Pons (tissue), 1 donor: ENCODE measurements around the gene BRAF.
"Not testable (repeated sequence)": the region's sequence is repeated elsewhere in the genome, so short reads cannot be mapped to it uniquely, and the experiment has no call there.

Source experiments
- DNase-seq: peaks from one replicate; pipeline ENCODE4 v3.0.0-alpha.2; 2016; ENCODE audit warnings: low spot score

The BRAF gene

GRCh38 chr7:140877249-140877524 is 47.5 kb downstream of the BRAF start:
- no peak for DNase-seq

DNA sequence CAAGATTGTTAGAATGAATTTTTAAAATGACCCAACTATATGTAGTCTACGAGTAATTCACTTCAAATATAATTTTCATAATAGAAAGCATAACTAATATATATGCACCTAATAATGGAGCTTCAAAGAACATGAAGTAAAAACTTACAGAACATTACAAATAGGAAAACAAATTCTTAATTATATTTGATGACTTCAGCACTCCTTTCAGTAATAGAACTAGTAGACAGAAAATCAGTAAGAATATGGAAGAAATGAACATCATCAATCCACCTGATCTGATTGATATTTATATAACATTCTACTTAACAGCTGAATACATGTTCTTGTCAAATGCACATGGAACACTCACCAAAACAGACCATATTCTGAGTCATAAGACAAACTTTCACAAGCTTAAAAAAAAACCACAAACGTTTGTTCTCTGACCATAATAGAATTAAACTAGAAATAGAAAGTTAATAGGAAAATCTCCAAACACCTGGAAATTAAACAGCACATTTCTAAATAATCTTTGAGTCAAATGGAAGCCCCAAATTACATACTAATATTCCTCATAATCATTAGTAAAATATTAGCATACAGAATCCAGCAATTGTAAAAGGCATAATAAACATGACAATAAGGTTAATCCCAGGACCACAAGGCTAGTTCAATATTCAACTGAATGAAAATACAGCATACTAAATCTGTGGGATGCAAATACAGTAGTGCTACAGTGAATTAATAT is 48.0 kb downstream of the BRAF start:
- no peak for DNase-seq

- DNase-seq, result no peak
These were observed 51.3 kb downstream of the BRAF start for GRCh38 chr7:140873434-140873833.

DNA sequence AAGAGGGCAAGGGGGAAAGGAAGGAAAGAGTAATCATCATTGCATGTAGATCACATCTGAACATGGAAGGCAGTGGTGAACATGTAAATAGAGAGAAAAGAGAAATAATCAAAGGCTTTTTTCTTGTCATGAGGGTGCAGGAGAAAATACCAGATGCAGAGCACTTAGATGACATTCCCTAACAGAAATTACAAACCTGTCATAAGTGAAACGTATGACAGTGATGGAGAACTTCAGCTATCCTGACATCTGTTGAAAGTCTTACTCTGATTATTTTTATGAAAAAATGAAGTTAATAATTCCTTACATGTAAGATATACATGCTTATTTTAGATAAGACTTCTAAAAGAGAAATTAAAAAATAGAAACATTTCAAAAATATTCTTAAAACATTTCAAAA is 54.7 kb downstream of the BRAF start:
- no peak for DNase-seq

DNA sequence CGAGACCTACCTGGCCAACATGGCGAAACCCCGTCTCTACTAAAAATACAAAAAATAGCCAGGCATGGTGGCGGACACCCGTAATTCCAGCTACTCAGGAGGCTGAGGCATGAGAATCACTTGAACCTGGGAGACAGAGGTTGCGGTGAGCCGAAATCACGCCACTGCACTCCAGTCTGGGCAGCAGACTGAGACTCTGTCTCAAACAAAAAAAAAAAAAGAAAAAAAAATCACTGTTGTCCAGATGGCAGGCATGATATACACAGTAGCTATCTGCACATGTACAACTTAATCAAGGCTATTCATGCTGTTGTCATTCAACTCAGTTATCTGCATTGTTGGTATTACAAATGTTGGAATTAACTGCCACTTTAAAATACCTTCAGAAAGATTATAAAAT is 55.3 kb downstream of the BRAF start:
- DNase-seq, result no peak

GRCh38 chr7:140867467-140868462 is 57.0 kb downstream of the BRAF start:
- DNase-seq, result no peak

GRCh38 chr7:140866926-140867325 is 57.8 kb downstream of the BRAF start:
- DNase-seq, result no peak

DNA sequence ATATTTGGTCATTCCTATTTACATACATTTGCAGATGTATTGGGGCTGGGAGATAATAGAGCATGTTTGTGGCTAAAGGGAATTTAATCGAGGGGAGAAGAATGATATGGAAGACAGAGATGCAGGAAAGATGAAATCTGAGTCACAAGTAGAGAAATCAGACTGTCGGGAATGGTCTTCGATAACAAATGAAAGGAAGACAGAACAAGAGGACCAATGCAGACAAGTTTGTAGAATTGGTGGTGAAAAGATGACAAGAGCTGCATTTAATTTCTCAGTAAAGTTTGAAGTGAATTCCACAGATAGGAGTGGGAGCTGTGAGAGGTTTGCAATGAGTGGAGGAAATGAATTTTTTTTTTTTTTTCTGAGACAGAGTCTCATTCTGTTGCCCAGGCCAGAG is 60.0 kb downstream of the BRAF start:
- DNase-seq, result no peak

- no peak for DNase-seq
These were observed 60.9 kb downstream of the BRAF start for GRCh38 chr7:140863867-140864266.

GRCh38 chr7:140863184-140863583 is 61.5 kb downstream of the BRAF start:
- no peak for DNase-seq

DNA sequence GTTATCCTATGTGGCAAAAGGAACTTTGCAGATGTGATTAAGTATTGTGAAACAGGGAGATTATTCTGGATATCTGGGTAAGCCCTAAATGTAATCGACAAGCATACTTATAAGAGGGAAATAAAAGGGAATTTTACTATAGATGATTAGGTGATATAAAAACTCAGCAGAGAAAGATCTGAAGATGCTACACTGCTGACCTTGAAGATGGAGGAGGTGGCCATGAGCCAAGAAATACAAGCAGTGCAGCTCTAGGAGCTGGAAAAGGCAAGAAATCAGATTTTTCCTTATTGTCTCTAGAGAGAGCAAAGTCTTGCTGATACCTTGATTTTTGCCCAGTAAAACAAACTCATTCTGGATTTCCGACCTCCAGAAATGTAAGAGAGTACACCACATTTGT is 67.7 kb downstream of the BRAF start:
- DNase-seq, result peak; percentile 8

DNA sequence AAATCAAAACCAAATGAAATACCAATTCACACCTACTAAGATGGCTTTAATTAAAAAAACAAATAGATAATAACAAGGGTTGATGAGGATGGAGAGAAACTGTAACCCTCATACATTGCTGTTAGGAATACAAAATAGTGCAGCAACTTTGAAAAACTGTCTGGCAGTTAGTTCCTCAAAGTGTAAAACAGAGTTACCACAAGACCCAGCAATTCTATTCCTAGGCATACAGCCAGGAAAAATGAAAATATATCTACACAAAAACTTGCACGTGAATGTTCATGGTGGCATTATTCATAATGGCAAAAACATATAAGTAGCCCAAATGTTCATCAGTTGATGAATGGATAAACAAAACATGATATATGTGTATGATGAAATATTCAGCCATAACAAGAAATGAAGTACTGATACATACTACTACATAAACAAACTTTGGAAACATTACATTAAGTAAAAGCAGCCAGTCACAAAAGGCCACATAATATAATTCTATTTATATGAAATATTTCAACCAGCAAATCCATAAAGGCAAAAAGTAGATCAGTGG is 83.5 kb downstream of the BRAF start:
- no peak for DNase-seq

- DNase-seq, result no peak
These were observed 93.0 kb downstream of the BRAF start for GRCh38 chr7:140831724-140832123.

- no peak for DNase-seq
These were observed 95.0 kb downstream of the BRAF start for GRCh38 chr7:140829720-140830119.

DNA sequence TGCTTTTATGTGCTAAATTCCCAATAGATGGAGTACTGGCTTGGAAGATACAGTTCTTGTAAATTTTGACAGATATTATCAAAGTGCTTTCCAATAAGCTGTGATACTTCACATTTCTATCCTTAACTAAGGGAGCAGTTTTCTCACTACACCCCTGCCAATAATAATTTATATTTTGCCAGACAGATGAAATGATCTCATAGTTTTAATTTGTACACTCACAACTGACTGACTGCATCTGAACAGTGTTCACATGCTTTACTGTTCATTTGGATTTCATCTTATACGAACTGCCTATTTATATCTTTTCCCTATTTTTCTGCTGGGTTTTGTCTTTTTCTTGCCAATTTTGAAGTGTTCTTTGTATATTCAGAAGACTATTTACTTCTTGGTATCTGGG is 96.0 kb downstream of the BRAF start:
- no peak for DNase-seq

- not testable (repeated sequence) for DNase-seq
These were observed 107.3 kb downstream of the BRAF start for GRCh38 chr7:140817383-140817782.

DNA sequence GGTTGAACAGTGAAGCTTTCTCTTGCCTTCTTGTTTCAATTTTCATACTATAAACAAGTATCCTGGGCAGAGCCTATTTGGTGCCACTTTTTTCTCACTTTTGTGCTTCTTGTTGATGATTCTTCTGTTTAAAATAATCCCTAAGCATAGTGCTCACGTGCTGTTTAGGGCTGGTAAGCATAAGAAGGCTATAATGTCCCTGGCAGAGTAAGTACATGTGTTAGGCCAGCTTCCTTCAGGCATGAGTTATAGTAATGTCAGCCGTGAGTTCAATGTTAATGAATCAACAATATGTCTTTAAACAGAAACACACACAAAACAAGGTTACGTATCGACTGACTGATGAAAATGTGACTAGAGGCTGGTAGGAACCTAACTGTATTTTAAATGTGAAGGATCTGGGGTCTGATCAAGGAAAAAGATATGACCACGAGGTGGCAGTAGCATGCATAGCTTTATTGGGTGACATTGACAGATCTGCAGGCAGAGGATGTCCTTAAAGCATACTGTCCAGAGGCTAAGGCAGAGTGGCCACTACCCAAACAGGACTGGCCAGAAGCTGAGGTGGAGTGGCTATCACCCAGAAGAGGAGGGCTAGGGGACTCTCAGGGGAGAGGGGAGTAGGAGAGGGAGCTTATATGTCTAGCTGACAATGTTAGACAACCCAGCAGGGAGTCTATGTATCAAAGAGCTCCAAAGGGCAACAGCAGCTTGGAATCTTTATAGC is 113.7 kb downstream of the BRAF start:
- peak; percentile 86 for DNase-seq

DNA sequence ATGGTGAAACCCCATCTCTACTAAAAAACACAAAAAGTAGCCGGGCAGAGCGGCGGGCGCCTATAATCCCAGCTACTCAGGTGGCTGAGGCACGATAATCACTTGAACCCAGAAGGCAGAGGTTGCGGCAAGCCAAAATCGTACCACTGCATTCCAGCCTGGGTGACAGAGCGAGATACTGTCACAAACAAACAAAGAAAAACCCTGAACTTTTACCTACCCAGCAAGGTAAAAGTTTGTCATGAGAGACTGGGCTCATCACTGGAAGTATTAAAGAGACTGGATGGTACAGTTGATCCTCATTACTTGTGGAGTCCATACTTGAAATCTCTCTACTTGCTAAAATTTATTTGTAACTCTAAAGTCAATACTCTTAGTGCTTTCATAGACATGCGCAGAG is 114.3 kb downstream of the BRAF start:
- no peak for DNase-seq

DNA sequence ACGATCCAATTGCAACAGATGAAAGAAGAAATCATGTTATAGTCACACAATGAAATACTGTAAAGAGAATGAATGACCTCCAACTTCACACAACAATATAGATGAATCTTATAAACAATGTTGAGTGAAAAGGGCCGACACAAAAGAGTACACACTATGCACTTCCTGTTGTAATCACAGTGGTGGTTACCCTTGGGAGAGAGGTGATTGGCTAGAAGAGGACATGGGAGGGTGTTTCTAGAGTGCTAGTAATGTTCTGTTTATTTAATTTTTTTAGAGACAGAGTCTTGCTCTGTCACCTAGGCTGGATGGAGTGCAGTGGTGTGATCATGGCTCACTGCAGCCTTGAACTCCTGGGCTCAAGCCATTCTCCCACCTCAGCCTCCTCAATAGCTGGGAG is 145.8 kb downstream of the BRAF start:
- no peak for DNase-seq

DNA sequence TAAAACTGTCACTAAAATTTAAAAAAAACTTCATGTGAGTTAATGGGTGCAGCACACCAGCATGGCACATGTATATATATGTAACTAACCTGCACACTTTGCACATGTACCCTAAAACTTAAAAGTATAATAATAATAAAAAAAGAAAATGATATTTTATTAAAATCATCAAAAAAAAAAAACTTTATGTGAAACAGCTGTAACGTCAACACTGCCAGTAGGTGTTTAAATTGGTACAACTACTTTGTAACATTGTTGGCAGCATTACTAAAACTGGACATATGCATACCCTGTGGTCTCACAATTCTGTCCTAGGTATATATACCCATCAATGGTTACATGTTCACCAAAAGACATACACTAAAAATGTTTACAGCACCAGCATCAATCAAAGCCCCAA is 146.2 kb downstream of the BRAF start:
- no peak for DNase-seq

DNA sequence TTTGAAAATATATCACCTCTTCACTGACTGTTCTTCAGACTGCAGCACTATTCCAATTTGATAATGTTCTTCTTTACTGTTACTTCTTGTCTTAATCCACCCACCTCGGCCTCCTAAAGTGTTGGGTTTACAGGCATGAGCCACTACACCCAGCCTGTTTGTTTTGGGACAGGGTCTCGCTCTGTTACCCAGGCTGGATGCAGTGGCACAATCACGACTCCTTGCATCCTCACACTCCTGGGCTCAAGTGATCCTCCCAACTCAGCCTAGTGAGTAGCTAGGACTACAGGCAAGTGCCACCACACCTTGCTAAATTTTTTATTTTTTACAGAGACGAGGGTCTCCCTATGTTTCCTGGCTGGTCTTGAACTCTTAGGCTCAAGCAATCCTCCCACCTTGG is 150.4 kb downstream of the BRAF start:
- DNase-seq, result no peak

- DNase-seq, result no peak
These were observed 151.6 kb downstream of the BRAF start for GRCh38 chr7:140773104-140773503.

- DNase-seq, result no peak
These were observed 152.9 kb downstream of the BRAF start for GRCh38 chr7:140771826-140772225.
